ENCODE results near the gene HLA-F.

Gene HLA-F

DNA sequence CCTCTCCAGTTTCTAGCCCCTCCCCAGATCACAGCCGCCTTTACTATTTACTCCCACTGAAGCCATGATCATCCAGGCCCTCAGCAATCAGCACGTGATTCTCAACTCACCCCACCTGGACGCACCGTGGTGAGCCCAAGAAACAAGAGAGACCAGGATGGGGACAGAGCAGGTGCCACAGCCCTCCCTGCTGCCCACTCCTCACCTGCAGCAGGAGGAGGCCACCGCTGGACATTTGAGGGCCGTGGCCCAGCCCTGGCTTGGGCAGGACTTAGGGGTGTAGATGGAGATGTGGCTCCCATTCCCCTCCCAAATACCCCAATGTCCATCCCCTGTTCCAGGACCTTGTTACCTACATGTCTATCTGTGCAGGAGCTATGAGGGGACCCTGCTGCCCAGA is 20.3 kb downstream of the HLA-F start:
- TF ChIP-seq CTCF (IDR thresholded peaks at IDR 0.05; ENCODE audit: borderline replicate concordance, insufficient read depth, low read depth, low read length): no peak
- no peak overlapping the region for H3K4me3 ChIP-seq (ENCODE audit: low read depth, low read length)

DNA sequence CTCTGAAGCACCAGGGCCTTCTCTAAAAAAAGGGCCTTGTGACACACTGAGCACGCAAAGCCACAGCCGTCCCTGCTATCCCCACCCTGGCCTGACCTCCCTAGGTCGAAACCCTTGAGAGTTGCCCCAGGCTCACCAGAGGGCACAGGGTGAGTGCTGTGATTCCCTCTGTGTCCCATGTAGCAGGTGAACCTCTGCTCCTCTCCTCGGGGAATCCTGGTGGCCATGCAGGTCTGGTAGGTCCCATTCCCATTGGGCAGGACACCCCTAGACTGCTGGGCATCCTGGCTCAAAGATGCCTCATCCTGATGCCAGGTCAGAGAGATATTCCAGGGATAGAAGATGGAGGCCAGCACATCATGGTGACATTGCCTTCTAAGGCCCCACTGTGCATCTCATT is 20.9 kb downstream of the HLA-F start:
- no peak overlapping the region for H3K4me3 ChIP-seq (ENCODE audit: low read depth, low read length)
- no peak for TF ChIP-seq CTCF (IDR thresholded peaks at IDR 0.05; ENCODE audit: borderline replicate concordance, insufficient read depth, low read depth, low read length)

DNA sequence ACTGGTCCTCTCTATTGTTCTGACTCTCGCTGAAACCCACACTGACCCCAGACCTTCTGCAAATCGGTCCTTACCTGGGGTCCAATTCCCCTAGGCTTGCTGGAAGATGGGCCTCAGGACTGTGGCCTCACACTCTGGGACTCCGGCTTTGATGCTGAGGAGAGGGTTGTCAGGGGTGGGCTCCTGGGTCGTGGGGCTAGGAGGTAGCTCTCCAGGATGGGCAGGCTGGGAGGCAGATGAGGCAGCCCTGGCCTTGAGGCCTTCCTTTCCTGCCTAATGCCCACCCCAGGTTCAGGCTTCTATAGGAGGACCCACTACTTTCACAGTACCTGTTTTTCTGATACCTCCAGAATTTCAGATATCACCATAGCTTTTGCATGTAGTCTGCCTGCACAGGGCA is 21.4 kb downstream of the HLA-F start:
- H3K4me3 ChIP-seq (ENCODE audit: low read depth, low read length): no peak overlapping the region
- TF ChIP-seq CTCF (IDR thresholded peaks at IDR 0.05; ENCODE audit: borderline replicate concordance, insufficient read depth, low read depth, low read length): no peak

DNA sequence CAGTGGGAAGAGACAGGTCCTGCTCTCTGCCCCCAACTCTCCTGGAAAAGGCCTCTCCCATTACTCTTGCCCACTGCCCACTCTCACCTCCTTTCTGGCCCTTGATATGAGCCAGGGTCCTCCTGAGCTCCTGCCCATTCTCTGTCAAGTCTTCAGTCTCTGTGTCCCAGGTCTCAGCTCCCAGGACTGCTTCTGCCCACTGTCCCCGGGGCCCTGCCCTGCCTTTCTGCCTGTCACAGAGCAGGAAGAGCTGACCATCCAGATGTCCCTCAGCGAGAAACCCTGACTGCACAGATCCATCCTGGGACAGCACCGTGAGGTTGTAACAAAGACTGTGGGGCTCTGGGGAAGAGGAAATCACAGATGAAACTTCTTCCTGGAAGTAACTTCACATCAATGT is 22.2 kb downstream of the HLA-F start:
- H3K4me3 ChIP-seq (ENCODE audit: low read depth, low read length): no peak overlapping the region
- no peak for TF ChIP-seq CTCF (IDR thresholded peaks at IDR 0.05; ENCODE audit: borderline replicate concordance, insufficient read depth, low read depth, low read length)

DNA sequence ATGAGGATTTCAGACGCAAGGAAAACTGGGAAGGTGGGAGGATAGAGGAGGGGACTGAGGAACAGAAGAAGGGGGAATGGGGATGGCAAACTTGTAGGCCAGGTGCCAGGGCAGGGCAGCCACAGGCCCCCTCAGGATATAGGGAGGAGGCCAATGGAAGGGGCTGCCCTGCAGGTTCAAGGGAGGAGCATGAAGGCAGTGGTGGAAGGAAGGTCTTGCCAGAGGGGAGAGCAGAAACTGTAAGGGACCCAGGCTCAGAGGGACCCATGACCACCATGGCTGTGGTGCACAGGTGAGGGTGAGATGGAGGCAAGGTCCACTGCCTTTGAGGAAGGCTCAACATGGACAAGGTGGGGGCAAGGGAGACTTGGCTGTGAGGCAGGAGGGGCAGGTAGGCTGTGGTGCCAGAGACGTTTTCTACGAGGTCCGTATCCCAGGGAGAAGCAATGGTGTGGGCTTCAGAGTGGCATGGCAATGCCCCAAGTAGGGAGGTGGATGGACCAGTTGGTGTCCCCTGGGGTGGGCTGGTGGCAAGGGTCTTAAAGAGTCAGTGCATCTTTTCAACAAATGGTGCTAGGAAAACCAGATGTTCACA is 22.7 kb downstream of the HLA-F start:
- H3K4me3 ChIP-seq (ENCODE audit: low read depth, low read length): no peak overlapping the region
- TF ChIP-seq CTCF (IDR thresholded peaks at IDR 0.05; ENCODE audit: borderline replicate concordance, insufficient read depth, low read depth, low read length): no peak

GRCh38 chr6:29746846-29747687 is 23.8 kb downstream of the HLA-F start:
- no peak overlapping the region for H3K4me3 ChIP-seq (ENCODE audit: low read depth, low read length)

More at GRCh38 chr6:29746846-29747687, 23.8 kb downstream of the HLA-F start:
- no peak for TF ChIP-seq CTCF (IDR thresholded peaks at IDR 0.05; ENCODE audit: borderline replicate concordance, insufficient read depth, low read depth, low read length)
